Liver (tissue), 9 donors: ENCODE measurements around the gene MYH7B. TPM values are rescaled to one million over a fixed set of nuclear protein-coding genes. Genes with fewer than 3 reads are reported as not detected.

ENCODE experiments used
- DNase-seq: peaks from one replicate; pipeline ENCODE4 v3.0.0-alpha.2; 2017; ENCODE audit warnings: low spot score
- H3K27ac ChIP-seq, 2 donors: one replicate each; pipeline ENCODE4 v1.7.0; 2013; ENCODE audit warnings: inconsistent platforms in 2 of 2, low read length in 2 of 2, control low read depth in 1 of 2, low read depth in 1 of 2, mild to moderate bottlenecking in 1 of 2
- H3K27me3 ChIP-seq, 4 donors: one replicate each; pipeline versions ENCODE4 v1.6.1 to v1.7.0; 2013; ENCODE audit warnings: low read length in 3 of 4, inconsistent platforms in 1 of 4, mild to moderate bottlenecking in 1 of 4, moderate library complexity in 1 of 4; ENCODE audit not compliant: control insufficient read depth in 4 of 4, insufficient read depth in 4 of 4
- H3K36me3 ChIP-seq, 4 donors: one replicate each; pipeline versions ENCODE4 v1.6.1 to v1.7.0; 2013; ENCODE audit warnings: low read length in 3 of 4, mild to moderate bottlenecking in 3 of 4, low read depth in 1 of 4, moderate library complexity in 1 of 4; ENCODE audit not compliant: control insufficient read depth in 4 of 4, insufficient read depth in 3 of 4
- H3K4me1 ChIP-seq, 4 donors: one replicate each; pipeline versions ENCODE4 v1.6.1 to v1.7.0; 2013; ENCODE audit warnings: low read length in 3 of 4, mild to moderate bottlenecking in 3 of 4, moderate library complexity in 1 of 4; ENCODE audit not compliant: control insufficient read depth in 4 of 4, insufficient read depth in 4 of 4
- H3K4me3 ChIP-seq, 3 donors: one replicate each; pipeline versions ENCODE4 v1.6.1 to v1.7.0; 2013; ENCODE audit warnings: low read length in 3 of 3, control low read depth in 1 of 3, low read depth in 1 of 3, mild to moderate bottlenecking in 1 of 3
- H3K9ac ChIP-seq, 2 donors: one replicate each; pipeline ENCODE4 v1.7.0; 2013; ENCODE audit warnings: low read length in 2 of 2, mild to moderate bottlenecking in 2 of 2, moderate library complexity in 2 of 2, control low read depth in 1 of 2, low read depth in 1 of 2
- H3K9me3 ChIP-seq, 4 donors: one replicate each; pipeline versions ENCODE4 v1.6.1 to v1.7.0; 2013; ENCODE audit warnings: low read length in 3 of 4; ENCODE audit not compliant: control insufficient read depth in 4 of 4
- CTCF ChIP-seq: fragments of 150-350 bp; IDR thresholded peaks from 2 replicates; pipeline ENCODE4 v1.5.1; 2017; ENCODE audit warnings: improper control_type of control experiment, low read depth, low read length; ENCODE audit not compliant: missing input control
- EGR1 ChIP-seq, 2 donors: IDR thresholded peaks; 2 replicates each; pipeline ENCODE4 v1.6.1; 2016 to 2018; ENCODE audit warnings: antibody characterized with exemption in 2 of 2, low read depth in 2 of 2
- FOXA1 ChIP-seq: IDR thresholded peaks from 2 replicates; pipeline ENCODE4 v1.6.1; 2016; ENCODE audit warnings: antibody characterized with exemption
- FOXA2 ChIP-seq: IDR thresholded peaks from 2 replicates; pipeline ENCODE4 v1.6.1; 2016; ENCODE audit warnings: antibody characterized with exemption
- GABPA ChIP-seq, 2 donors: IDR thresholded peaks in 1 of 2; conservative IDR thresholded peaks in 1 of 2; 2 replicates each; pipeline ENCODE4 v1.6.1; 2016; ENCODE audit warnings: antibody characterized with exemption in 2 of 2, mild to moderate bottlenecking in 1 of 2, moderate library complexity in 1 of 2
- HNF4A ChIP-seq, 2 donors: conservative IDR thresholded peaks; 2 replicates each; pipeline ENCODE4 v1.6.1; 2016; ENCODE audit warnings: antibody characterized with exemption in 2 of 2, mild to moderate bottlenecking in 2 of 2
- HNF4G ChIP-seq: IDR thresholded peaks from 2 replicates; pipeline ENCODE4 v1.6.1; 2016; ENCODE audit warnings: antibody characterized with exemption
- JUND ChIP-seq, 2 donors: IDR thresholded peaks; 2 replicates each; pipeline ENCODE4 v1.6.1; 2016; ENCODE audit warnings: antibody characterized with exemption in 2 of 2
- MAX ChIP-seq: IDR thresholded peaks from 2 replicates; pipeline ENCODE4 v1.6.1; 2016; ENCODE audit warnings: antibody characterized with exemption
- NR2F2 ChIP-seq: IDR thresholded peaks from 2 replicates; pipeline ENCODE4 v1.6.1; 2016; ENCODE audit warnings: antibody characterized with exemption
- RAD21 ChIP-seq, 2 donors: IDR thresholded peaks; 2 replicates each; pipeline ENCODE4 v1.6.1; 2016; ENCODE audit warnings: antibody characterized with exemption in 2 of 2, mild to moderate bottlenecking in 2 of 2
- REST ChIP-seq: IDR thresholded peaks from 2 replicates; pipeline ENCODE4 v1.6.1; 2016; ENCODE audit warnings: antibody characterized with exemption, mild to moderate bottlenecking
- RXRA ChIP-seq, 2 donors: IDR thresholded peaks; 2 replicates each; pipeline ENCODE4 v1.6.1; 2017 to 2018; ENCODE audit warnings: antibody characterized with exemption in 2 of 2, mild to moderate bottlenecking in 1 of 2
- SP1 ChIP-seq: IDR thresholded peaks from 2 replicates; pipeline ENCODE4 v1.6.1; 2018; ENCODE audit warnings: antibody characterized with exemption, mild to moderate bottlenecking
- TAF1 ChIP-seq: conservative IDR thresholded peaks from 2 replicates; pipeline ENCODE4 v1.6.1; 2016; ENCODE audit warnings: antibody characterized with exemption, mild to moderate bottlenecking
- YY1 ChIP-seq: IDR thresholded peaks from 2 replicates; pipeline ENCODE4 v1.6.1; 2016; ENCODE audit warnings: antibody characterized with exemption, mild to moderate bottlenecking
- WGBS: extraction: QIAGEN DNeasy Blood & Tissue Kit; methylation state at CpG from one replicate; pipeline ENCODE4 v1.1.7; 2013; 5-methylcytosine and 5-hydroxymethylcytosine counted together
- polyA plus RNA-seq, 2 donors: library from polyadenylated mRNA; stranded (reverse) in 1 of 2; unstranded in 1 of 2; fragments of 200-250 nt in 1 of 2; fragments of >200 nt in 1 of 2; fragmentation: Nextera tagmentation in 1 of 2; extraction: Ambion mirVana in 1 of 2; gene quantifications; one replicate each; pipeline versions ENCODE4 v1.2.1 to v1.2.3, GENCODE V29; 2013 to 2015
- total RNA-seq, 2 donors: library from RNA; depleted of rRNA; stranded (reverse); fragments of >200 nt; gene quantifications; one replicate each; pipeline ENCODE4 v1.2.3, GENCODE V29; 2014
- TF ChIP-seq, protein P1 (sequence below): IDR thresholded peaks from 2 replicates; pipeline ENCODE4 v1.6.1; 2016; ENCODE audit warnings: antibody characterized with exemption
- TF ChIP-seq, protein P2 (sequence below): IDR thresholded peaks from 2 replicates; pipeline ENCODE4 v1.6.1; 2016; ENCODE audit warnings: antibody characterized with exemption
- donor health status: healthy.
- donor health status: healthy.
- donor health status: healthy.
- donor health status: healthy.
- donor health status: healthy.

MYH7B gene
- total and polyA plus RNA-seq, 4 donors: 0.12 to 0.33 (median 0.24) TPM

DNA sequence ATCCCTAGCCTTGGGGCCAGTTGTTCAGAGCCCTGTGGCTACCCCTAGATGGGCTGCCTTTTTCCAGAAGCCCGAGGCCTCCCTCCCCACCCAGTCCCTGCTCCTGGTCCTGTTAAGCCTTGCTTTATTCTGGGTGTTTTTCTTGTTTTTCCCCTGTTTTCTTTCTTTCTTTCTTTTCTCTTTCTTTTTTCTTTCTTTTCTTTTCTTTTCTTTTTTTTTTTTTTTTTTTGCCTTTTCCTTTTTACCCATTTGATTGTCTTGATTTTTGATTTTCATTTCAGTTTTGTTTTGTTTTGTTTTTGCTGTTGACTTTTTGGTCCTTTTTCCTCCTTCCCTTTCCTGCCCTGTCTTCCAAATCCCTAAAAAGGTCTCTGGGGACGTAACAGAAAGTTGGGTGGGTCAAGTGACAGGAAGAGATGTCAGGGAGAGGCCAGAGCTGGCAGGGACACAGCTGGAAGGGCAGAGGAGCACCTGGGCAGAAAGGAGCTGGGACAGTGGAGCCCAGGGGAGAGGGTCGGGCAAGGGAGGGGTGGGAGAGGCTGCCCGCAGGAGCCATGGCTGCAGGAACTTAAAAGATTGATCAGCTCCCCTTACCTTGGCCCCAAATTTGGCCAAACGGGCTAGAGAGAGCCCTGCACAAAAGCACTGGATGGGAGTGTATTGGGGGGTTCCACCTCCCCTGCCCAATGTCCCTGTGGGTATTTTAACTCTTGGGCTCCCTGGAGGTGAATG is 27.6 kb downstream of the MYH7B start:
- H3K9ac ChIP-seq: no peak overlapping the region
- 51% methylated on average over 5 of the region's 5 CpGs for WGBS
- H3K4me1 ChIP-seq: peaks cover 0 to 2% (median 0%) of the 10 kb centered on the region in 4 donors
- no peaks in the 10 kb centered on the region for H3K9me3 ChIP-seq
- no peak for DNase-seq
- TF ChIP-seq GABPA (IDR thresholded peaks at IDR 0.05 in 1 of 2, conservative IDR thresholded peaks at IDR 0.05 in 1 of 2): no peak
- TF ChIP-seq HNF4G: no peak
- no peak for TF ChIP-seq FOXA2
- TF ChIP-seq SP1: no peak
- TF ChIP-seq MAX: no peak
- no peak for TF ChIP-seq YY1
- TF ChIP-seq, protein P1, sequence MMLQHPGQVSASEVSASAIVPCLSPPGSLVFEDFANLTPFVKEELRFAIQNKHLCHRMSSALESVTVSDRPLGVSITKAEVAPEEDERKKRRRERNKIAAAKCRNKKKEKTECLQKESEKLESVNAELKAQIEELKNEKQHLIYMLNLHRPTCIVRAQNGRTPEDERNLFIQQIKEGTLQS: no peak
- TF ChIP-seq JUND (IDR thresholded peaks at IDR 0.05): no peak
- no peak for TF ChIP-seq HNF4A (conservative IDR thresholded peaks at IDR 0.05)
- no peak for TF ChIP-seq RXRA (IDR thresholded peaks at IDR 0.05)
- TF ChIP-seq TAF1: no peak
- no peak for TF ChIP-seq NR2F2
- no peak for TF ChIP-seq REST
- no peak for TF ChIP-seq CTCF
- TF ChIP-seq EGR1 (IDR thresholded peaks at IDR 0.05; ENCODE audit: low read depth in 2 of 2): no peak
- TF ChIP-seq RAD21 (IDR thresholded peaks at IDR 0.05): no peak
- TF ChIP-seq, protein P2, sequence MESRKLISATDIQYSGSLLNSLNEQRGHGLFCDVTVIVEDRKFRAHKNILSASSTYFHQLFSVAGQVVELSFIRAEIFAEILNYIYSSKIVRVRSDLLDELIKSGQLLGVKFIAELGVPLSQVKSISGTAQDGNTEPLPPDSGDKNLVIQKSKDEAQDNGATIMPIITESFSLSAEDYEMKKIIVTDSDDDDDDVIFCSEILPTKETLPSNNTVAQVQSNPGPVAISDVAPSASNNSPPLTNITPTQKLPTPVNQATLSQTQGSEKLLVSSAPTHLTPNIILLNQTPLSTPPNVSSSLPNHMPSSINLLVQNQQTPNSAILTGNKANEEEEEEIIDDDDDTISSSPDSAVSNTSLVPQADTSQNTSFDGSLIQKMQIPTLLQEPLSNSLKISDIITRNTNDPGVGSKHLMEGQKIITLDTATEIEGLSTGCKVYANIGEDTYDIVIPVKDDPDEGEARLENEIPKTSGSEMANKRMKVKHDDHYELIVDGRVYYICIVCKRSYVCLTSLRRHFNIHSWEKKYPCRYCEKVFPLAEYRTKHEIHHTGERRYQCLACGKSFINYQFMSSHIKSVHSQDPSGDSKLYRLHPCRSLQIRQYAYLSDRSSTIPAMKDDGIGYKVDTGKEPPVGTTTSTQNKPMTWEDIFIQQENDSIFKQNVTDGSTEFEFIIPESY: no peak
- no peak for TF ChIP-seq FOXA1
- no peak overlapping the region for H3K4me3 ChIP-seq
- no peaks in the 10 kb centered on the region for H3K36me3 ChIP-seq
- no peak overlapping the region for H3K27ac ChIP-seq
- peaks cover 0 to 2% (median 0%) of the 10 kb centered on the region in 4 donors for H3K27me3 ChIP-seq
